Stimulated activated CD4-positive, alpha-beta T cell treated with anti-CD3 and anti-CD28 coated beads, Interleukin-2, amount 100 ng/mL, for 48 hours (primary cell): Measurements from ENCODE around the gene IL11.
A peak's percentile ranks its signal among the peaks of the same experiment; 100 is the strongest.
"Not testable (repeated sequence)": the region's sequence is repeated elsewhere in the genome, so short reads cannot be mapped to it uniquely, and the experiment has no call there.

Experiments
- DNase-seq, 2 donors: peaks; one replicate each; pipeline ENCODE4 v3.0.0-alpha.2; 2020

IL11 gene

DNA sequence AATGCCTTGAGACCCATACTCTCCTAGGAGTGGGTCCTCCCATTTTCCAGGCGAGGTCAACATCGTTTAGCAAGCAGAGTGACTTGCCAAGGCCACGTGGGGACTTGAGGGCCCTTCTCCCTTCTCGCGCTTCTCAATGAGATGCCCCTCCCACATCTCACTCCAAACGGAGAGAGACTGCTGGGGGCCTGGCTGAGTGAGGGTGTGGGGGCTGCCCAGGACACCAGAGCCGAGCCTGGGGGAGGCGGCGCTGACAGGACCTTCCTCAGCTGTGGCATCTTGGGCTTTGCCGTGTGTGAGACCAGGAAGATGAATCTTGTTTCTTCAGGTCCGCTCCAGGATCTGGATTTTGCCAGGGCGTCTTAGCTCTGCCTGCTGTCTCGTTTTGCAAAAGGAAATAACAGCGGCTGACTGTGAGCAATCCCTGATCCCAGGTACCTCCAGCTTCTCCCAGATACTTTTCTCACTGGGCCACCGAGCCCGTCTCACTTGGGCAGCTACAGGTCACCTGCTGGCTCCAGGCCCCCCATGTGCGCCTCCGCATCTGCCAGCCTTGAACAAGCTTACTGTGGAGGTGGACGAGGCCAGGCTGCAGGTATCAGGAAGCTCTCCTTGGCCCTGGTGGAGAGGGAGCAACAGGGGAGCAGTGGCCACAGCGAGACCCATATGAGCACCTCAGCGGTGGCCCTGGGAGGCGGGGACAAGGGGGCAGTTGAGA lies 21.8 kb downstream of the IL11 start:
- no peak for DNase-seq

DNA sequence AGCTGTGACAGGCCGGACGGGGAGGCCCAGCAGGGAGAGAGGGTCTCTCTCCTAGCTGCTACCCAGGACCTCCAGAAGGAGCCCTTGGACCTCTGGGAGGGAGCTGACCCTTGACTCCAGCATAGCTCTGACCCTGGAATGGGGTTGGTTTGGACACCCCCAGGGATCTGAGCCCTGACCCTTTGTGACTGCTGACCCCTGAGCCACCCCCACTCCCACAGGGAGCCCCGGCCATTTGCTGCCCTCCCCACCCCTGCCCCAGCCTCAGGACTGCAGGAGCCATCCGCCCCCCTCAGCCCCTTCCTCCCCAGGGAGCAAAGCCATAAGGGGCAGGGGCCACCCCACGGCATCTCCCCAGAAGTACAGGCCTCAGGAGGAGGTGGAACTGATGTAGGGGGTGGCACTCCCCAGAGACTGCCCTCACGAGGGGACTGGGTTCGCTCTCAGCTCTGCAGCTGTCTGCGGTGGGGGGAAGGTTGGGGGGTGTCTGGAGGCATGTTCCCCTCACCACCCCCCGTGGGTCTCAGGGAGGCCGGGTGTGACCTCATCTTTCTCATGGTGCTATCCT lies 22.7 kb downstream of the IL11 start:
- no peak for DNase-seq

DNA sequence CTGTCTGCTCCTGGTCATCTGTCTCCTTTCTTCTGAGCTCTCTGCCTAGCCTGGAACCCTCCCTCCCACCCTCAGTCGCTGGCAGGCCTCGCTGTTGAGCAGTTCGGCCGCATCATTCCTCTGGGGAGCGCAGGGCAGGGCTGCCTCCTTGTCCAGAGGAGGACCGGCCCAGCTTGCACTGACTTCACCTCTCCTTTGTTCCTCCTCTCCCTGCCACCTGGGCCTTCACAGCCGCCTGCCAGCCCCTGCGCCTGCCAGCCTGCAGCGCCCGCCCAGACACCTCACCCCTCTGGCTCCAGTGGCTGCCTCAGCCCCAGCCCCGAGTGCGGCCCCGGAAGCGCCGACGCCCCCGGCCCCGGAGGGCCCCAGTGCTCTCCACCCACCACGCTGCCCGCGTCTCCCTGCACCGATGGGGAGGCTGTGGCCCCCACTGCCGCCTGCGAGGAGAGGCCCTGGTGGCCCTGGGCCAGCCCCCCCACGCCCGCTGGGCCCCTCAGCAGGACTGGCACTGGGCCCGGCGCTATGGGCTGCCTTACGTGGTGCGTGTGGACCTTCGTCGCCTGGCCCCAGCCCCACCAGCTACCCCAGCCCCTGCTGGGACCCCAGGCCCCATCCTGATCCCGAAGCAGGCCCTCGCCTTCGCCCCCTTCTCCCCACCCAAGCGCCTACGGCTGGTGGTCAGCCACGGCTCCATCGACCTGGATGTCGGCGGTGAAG lies 23.4 kb downstream of the IL11 start:
- DNase-seq: no peak

DNA sequence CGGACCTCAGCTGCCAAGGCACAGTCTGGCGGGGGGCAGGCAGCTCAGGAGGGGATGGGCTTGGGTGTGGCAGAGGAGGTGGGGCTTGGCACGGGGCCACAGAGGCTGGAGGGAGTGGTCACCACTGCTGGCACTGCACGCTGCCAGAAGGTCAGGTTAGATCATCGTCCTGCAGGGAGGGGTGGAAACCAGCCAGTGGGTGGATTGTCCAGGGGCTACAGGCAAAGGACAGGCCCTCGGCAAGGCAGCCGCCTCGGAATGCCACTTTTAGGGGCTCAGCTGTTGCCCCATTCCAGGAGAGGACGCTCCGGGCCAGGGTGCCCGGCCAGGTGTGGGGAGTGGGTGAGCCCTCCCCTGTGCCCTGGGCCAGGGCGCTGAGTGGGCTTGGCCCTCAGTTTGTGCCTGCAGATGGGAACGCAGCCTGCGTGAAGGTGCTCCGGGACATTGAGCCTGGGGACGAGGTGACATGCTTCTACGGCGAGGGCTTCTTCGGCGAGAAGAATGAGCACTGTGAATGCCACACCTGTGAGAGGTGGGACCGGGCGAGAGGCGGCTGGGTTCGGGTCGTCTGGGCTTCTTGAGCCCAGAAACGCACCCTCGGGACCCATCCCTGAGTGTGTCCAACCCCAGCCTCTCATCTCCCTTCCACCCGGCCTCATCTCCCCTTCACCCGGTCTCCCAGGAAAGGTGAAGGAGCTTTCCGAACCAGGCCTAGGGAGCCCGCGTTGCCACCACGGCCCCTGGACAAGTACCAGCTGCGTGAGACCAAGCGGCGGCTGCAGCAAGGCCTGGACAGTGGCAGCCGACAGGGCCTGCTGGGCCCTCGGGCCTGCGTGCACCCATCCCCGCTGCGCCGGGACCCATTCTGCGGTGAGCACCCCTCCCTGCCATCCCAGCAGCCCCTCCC lies 24.2 kb downstream of the IL11 start:
- DNase-seq: no peak

DNA sequence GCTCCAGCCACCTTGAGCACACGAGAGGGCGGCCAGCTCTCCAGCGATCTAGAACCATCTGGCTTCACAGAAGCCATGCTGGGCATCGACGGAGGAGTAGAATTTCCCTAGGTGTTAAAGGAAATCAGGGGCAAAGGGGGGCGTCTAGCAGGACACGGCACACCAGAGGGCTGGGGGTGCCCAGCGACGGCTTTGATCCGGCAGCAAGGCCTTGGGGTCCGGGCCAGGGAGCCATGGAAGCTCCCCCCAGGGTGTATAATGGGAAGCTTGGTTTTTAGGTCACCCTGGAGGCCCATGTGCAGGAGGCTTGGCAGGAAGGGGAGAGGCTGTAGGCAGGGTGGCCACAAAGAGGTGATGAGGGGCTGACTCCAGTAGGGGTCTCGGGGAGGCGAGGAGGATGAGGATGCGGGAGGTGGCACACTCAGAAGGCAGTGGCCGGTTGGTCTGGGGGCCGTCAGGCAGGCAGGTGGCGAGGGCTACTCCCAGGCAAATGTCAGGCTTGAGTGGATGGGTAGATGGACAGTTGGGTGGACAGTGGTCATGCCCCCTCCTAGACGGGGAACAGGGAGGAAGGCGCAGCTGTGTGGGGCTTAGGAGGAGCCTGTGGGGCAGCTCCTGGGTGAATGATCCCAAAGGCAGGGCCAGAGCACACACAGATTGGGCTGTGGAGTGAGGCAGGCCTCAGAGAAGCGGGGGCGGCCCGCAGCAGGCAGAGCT lies 25.0 kb downstream of the IL11 start:
- DNase-seq: no peak

DNA sequence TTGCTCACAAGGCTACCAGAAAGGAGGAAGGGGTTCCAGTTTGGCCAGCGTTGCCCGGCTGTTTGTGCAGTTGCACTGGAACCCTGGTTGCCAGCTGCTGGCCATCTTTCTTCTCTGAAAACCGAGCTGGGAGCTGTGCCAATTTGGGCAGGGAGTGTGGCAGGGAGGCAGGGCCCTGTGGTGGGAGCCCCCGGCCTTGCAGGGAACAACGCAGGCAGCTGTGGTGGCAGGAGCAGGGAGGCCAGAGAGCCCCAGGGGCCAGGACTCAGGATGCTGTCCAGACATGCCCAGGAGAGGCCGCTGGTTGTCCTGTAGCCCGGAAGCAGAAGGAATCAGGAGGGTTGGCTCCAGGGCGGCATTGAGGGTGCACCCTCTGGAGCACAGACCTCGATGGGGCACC lies 25.8 kb downstream of the IL11 start:
- DNase-seq: no peak

DNA sequence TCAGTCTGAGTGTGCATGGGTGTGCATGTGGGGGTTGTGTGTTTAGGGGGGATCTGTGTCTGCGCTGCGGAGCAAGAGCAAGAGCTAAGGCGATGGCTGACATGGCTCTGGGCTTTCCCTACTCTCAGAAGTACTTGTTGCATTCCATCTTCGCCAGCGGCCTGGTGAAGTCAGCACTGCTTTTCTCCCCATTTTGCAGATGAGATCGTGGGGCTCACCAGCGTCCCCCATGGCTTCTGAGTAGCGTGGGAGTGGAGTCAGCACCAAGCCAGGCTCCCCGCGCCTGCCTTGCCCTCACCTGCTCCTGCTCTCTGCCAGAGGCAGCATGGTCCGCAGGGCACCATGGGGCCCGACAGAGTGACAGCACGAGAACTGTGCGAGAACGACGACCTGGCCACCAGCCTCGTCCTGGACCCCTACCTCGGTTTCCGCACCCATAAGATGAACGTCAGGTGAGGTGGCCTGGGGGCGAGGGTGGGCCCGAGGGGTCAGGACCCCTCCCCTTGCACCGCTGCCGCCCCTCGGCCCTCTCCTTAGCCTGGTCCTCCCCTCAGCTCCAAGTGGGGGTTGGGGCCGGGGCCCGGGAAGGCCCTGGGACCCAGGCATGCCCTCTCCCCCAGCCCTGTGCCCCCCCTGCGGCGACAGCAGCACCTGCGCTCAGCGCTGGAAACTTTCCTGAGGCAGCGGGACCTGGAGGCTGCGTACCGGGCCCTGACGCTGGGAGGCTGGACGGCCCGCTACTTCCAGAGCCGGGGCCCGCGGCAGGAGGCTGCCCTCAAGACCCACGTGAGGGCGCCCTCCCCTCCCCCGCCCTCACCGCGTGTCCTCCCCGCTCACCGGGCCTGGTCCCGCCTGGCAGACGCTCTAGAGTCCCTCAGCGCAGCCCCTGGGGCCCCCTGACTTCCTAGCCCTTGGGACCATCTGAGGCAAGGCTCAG lies 28.4 kb downstream of the IL11 start:
- DNase-seq: no peak

DNA sequence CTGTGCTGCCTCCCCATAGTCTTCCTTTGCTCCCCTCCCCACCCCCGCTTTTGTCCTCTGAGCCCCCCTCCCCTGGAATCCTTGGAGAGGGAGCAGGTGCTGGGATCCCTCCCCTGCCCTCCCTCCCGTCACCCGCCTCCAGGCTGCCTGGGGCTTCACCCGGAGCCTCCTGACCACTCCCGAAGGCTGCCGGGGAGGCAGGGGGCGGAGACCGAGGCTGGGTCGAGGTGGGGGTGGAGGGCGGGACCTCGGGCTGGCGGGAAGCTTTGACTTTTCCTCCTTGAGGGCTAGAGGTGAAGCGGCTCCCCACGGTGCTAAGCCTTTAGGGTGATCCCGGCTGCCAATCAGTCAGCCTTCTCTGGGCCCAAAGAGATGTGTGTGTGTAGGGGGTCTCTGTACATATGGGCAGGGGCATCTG lies 29.1 kb downstream of the IL11 start:
- peak; percentile 60 to 64 for DNase-seq

DNA sequence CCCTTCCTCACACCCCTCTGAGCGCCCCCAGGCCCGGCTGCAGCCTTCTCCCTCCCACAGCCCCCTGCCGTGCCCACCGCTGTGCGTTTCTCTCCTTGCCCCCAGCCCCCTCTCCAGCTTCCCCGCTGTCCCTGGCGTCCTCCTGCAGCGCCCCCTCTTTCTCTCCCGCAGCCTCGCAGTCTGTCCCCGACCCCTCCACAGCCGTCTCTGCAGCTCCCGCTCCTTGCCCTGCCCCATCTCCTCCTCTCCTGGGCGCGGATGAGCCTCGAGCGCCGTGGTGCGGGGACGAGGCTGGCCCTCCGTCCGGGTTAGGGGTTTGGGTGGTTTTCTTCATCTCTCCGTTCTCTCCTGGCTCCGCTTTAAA lies 29.5 kb downstream of the IL11 start:
- no peak for DNase-seq

DNA sequence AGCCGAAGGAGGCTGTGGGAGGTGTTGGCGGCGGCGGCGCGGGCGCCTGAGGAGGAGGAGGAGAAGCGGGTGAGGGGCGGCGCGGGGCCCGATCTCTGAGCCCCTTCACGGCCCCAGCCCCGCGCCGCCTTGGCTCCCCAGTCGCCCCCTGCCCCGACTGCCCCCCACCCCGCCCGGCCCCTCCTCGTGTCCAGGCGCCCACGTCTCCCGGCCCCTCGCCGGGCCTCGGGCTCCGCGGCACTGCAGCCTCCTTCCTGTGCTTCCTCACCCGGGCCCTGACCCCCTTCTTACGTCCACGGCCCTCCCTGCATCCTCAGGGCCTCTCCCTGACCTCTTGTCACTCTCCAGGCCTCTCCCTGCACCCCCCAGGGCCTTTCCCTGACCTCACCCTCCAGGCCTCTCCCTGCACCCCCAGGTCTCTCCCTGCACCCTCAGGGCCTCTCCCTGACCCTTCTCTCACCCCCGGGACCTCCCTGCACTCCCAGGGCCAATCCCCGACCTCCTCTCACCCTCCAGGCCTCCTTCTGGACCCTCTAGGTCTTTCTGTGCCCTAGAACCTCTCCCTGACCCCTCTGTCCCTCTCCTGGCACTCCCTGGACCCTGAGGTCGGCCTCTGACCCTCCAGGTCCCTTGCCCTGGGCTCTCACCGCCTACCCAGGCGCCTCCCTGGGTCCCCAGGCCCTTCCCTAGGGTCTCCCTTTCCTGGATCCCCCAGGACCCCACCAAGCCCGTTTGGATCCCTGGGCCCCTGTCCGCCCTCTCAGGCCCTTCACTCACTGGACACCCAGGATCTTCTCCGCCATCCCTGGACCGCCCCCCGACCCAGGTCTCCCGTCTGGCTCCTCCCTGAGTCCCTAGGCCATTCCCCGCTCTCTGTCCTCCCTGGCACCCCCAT lies 30.1 kb downstream of the IL11 start:
- no peak for DNase-seq

DNA sequence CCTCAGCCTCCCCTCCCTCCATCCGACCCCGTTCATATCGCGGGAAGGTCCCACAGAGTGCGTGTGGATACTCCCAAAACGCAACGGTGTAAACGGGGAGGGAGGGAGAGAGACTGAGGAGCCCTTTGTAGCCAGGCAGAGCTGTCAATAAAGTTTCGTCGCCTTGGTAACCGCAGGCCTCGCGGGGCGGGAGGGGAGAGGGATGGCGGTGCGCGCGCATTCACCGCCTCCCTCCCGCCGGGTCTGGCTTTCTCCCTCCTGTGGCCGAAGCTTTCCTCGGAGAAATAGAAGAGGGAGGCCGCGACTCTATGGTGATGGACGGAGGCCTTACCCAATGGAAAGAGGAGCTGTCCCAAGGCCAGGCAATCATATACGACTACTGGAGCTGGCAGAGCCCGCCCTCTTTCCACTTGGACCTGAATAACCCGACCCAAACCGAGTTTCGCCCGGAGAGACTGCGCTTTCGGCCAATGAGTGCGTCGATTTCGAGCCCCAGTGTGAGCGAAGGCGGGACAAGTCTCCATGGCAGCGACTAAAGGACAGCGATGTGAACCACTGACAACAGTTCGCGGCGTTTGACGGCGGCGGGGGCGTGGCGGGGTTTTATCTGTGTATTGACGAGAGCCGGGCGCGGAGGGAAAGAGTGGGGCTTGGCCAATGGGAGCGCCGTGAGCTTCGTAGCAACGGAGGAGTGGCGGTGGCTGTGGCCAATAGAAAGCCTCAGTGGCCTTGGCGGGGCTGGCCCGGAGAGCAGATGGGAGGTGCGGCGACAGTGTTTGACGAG lies 31.0 kb downstream of the IL11 start, which contains the start of gene KMT5C:
TSS of gene KMT5C (plus strand) at position 772 of the 784 bp plus-strand sequence. CDS start 2,061 bp downstream, outside the sequence.
- DNase-seq: peak; percentile 100

DNA sequence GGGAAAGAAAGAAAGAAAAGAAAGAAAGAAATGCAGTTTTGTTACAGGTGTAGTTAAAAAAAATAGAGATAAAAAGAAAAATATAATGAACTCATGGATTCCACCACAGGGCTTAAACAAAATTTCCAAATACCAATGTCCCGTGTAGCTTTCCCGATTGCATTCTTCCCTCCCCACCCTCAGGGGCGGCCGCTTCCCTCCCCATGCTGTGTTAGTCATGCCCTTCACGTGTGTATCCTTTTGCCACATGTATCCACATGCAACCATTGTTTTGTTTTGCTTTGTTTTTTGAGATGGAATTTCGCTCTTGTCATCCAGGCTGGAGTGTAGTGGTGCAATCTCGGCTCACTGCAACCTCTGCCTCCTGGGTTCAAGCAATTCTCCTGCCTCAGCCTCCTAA lies 34.2 kb downstream of the IL11 start:
- no peak for DNase-seq

DNA sequence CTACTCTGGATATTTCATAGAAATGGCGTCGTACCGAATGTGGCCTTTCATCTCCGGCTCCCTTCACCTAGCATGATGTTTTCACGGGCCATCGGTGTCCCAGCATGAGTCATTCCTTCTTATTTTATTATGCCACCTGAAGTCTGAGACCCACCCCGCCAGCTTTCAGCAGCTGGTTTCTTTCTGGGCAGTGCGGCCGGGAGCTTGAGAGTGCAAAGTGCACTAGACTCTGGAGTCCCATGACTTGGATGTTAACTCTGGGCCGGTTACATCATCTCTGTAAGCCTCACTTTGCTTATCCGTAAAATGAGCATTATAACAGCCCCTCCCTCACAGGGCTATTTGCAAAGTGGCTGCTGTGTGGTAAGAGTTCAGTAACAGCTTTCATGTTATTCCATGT lies 36.4 kb downstream of the IL11 start:
- no peak for DNase-seq

DNA sequence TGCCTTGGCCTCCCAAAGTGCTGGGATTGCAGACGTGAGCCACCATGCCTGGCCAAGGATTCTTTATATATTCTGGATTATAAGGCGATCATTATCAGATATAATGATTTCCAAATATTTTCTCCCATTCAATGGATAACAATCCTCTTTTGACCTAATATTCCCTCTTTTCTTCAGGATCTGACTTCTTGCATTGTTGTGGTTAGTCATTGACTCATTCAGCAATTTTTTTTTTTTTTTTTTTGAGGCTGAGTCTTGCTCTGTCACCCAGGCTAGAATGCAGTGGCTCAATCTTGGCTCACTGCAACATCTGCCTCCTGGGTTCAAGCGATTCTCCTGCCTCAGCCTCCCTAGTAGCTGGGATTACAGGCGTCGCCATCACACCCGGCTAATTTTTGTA lies 40.5 kb downstream of the IL11 start:
- not testable (repeated sequence) for DNase-seq

DNA sequence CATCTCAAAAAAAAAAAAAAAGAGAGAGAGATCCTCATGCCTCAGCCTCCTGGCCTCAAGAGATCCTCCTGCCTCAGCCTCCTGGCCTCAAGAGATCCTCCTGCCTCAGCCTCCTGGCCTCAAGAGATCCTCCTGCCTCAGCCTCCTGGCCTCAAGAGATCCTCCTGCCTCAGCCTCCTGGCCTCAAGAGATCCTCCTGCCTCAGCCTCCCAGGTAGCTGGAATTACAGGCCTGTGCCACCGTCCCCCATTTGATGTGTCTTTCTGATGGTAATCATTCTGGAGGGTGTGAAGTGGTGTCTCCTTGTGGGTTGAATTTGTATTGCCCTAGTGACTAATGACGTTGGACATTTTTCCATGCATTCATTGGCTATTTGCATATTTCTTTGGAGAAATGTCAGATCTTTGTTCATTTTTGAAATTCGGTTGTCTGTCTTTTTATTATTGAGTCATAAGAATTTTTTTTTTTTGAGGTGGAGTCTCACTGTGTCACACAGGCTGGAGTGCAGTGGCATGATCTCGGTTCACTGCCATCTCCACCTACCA lies 41.4 kb downstream of the IL11 start:
- not testable (repeated sequence) for DNase-seq

DNA sequence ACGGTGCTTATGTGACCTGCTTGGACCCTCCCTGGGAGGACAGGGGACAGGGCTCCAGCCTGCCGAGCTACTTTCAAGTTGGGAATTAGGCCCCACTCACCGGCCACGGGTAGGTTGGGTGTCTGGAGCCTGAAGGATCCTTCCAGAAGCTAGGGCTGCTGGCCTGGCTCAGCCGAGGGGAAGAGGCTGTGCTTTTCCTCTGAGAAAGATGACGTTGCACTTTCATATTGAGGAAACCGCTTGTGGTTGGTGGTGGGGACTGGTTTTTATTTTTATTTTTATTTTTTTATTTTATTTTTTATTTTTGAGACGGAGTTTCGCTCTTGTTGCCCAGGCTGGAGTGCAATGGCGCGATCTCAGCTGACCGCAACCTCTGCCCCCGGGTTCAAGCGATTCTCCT lies 45.1 kb downstream of the IL11 start, which contains the start of gene TMEM150B:
TSS of gene TMEM150B (minus strand) at position 170 of the 400 bp plus-strand sequence. CDS start 4,305 bp downstream, outside the sequence.
- DNase-seq: no peak

DNA sequence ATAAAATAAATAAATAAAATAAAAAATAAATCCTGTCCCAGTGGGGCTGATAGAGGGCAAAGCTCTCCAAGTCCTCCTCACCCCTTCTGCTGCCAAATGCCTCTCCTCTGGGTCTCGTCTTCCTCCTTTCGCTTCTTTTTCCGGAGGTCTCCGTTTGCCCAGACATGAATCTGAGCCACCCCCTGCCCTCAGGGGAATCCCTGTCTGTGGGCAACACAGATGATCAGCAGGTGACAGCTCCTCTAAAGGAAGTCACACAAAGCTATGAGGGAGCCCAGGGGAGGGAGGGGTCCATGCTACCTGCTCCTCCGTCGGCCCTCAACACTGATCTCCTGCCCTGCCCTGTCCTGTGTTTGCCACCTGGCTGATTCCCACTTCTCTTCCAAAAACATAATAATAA lies 45.6 kb downstream of the IL11 start:
- no peak for DNase-seq

DNA sequence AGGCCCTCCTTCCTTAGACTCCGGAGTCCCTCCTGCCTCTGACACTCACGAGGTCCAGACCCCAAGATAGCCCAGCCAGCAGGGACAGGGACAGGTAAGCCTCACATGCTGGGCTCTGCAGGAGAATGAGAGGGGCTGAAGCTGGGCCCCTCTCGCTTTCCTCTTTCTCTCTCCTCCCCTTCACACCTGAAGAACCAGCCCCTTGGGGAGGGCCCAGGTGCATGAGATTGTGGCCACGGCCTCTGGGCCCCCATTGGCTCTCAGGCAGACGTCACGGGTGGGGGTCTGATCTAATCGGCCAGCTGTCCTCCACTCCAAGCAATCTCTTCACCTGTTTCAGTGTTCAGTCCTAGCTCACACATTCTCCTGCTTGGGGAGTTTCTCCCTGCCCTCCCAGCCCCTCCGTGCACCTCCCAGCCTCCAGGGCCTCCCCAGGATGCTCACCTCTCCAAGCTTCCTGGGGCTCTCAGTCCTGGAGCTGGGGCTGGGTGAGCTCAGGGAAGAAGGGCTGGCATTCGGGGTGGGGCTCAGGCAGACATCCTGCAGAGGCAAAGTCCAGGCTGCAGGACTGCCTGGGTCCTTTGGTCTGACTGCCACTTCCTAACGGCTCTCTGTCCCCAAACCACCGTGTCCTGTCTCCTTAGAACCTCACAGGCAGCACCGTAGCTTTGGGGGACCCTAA lies 47.9 kb downstream of the IL11 start:
- no peak for DNase-seq
